Brain microvascular endothelial cell (primary cell): ENCODE results near the gene SUSD6.

Experiments used
- DNase-seq: peaks from one replicate; pipeline ENCODE4 v3.0.0-alpha.2; 2020
- H3K27ac ChIP-seq: fragments of 250-450 bp; sonication (Bioruptor Pico); 2 replicates; pipeline ENCODE4 v1.5.1; 2020; ENCODE audit warnings: mild to moderate bottlenecking, moderate library complexity
- H3K27me3 ChIP-seq: fragments of 250-450 bp; sonication (Bioruptor Pico); replicated peaks from 2 replicates; pipeline ENCODE4 v1.5.1; 2020; ENCODE audit warnings: mild to moderate bottlenecking
- H3K36me3 ChIP-seq: fragments of 250-450 bp; sonication (Bioruptor Pico); replicated peaks from 2 replicates; pipeline ENCODE4 v1.5.1; 2020; ENCODE audit warnings: mild to moderate bottlenecking
- H3K4me3 ChIP-seq: 2 replicates; pipeline ENCODE4 v1.5.1; 2011; ENCODE audit warnings: low read depth, mild to moderate bottlenecking, control low read depth, low read length, moderate library complexity
- in situ Hi-C: cut with HindIII; loops from 2 replicates; pipeline ENCODE4 v1.10.0; 2017; ENCODE audit warnings: low sequenced_read_pairs, low pct_ligation_motif_present
- TF ChIP-seq, protein P1 (sequence below): IDR thresholded peaks from 2 replicates; pipeline ENCODE4 v1.5.1; 2011; ENCODE audit warnings: low read depth, mild to moderate bottlenecking, moderate library complexity, low read length, control low read depth, inconsistent platforms; ENCODE audit errors: missing control alignments

SUSD6 gene

DNA sequence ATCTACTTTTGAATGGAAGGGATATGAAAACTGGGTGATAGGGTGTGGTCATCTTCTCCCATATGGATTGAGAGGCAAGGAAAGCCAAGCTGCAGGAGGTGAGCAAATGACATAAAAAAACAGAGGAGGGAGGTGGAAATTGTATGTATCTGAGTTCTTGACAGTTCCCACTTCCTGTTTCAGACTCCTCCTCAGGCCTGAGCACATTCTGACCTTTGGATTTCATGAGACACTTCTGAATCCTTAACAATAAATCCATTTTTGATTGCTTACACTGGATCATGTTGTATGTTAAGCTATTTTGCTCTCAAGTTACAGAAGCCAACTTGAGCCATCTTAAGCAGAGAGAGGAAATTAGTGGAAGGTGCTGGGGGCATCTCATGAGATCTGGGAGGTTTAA, 143.9 kb downstream of the SUSD6 start:
- no peaks in the 10 kb centered on the region for H3K36me3 ChIP-seq
- H3K27ac ChIP-seq: no peak overlapping the region
- no peaks in the 10 kb centered on the region for H3K27me3 ChIP-seq
- no peak for DNase-seq
- in situ Hi-C loops: no loop called here
- TF ChIP-seq, protein P1, sequence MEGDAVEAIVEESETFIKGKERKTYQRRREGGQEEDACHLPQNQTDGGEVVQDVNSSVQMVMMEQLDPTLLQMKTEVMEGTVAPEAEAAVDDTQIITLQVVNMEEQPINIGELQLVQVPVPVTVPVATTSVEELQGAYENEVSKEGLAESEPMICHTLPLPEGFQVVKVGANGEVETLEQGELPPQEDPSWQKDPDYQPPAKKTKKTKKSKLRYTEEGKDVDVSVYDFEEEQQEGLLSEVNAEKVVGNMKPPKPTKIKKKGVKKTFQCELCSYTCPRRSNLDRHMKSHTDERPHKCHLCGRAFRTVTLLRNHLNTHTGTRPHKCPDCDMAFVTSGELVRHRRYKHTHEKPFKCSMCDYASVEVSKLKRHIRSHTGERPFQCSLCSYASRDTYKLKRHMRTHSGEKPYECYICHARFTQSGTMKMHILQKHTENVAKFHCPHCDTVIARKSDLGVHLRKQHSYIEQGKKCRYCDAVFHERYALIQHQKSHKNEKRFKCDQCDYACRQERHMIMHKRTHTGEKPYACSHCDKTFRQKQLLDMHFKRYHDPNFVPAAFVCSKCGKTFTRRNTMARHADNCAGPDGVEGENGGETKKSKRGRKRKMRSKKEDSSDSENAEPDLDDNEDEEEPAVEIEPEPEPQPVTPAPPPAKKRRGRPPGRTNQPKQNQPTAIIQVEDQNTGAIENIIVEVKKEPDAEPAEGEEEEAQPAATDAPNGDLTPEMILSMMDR: no peak
- H3K4me3 ChIP-seq: no peak overlapping the region

DNA sequence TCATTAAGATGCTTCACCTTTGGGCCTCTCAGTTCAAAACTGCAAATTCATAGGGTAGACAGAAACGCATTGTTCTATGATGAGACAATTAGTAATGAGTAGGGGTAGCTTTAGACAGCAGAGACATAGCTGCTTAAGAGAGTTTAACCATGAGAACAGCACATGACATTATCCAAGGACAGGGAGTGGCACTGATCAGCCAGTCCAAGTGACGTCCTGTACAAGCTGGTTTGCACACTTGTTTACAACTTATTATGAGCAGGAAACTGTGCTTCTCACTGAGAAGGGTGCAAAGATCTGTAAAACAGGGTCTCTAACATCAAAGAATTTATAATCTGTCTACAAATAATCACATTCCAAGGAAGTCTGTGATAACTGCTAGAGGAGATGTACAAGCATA, 144.4 kb downstream of the SUSD6 start:
- no peaks in the 10 kb centered on the region for H3K36me3 ChIP-seq
- no peaks in the 10 kb centered on the region for H3K27me3 ChIP-seq
- no peak overlapping the region for H3K27ac ChIP-seq
- DNase-seq: no peak
- TF ChIP-seq, protein P1: no peak
- in situ Hi-C loops: no loop called here
- no peak overlapping the region for H3K4me3 ChIP-seq

DNA sequence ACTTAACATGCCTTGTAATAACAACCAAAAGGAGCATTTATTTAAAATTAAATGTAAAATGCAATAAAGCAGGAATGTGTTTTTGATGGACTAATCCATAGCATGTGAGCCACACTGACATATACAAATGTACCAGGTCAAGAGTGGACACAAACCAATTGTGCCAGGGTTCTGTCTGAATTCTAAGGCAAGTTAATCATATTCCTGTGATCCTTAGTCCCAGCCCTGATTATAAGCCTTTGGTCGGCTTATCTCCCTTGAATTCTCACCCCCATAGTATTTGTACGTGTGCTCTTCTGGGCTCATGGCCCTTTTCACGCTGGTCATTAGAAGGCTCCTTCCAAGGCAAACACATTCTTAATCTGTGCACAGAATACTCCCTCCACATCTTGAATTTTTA, 144.9 kb downstream of the SUSD6 start:
- DNase-seq: no peak
- TF ChIP-seq, protein P1: no peak
- in situ Hi-C loops: no loop called here
- H3K27ac ChIP-seq: no peak overlapping the region
- no peaks in the 10 kb centered on the region for H3K27me3 ChIP-seq
- no peaks in the 10 kb centered on the region for H3K36me3 ChIP-seq
- H3K4me3 ChIP-seq: no peak overlapping the region

DNA sequence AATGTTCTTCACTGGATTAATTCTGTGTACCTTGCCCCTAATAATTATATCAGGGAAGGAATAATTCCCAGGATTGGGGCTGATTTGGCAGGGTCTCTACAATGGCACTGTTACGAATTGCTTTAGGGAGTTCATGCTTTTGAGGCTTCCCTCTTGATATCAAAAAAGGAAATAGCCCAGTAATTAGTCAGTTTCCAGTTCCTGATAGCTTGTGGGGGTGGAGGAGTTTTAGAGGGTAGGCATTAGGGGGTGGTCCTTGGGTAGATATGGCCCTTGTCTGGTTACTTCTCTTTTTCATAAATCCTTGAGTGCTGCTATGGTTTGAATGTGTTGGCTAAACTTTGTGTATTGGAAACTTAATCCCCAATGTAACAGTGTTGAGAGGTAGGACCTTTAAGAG, 149.4 kb downstream of the SUSD6 start:
- TF ChIP-seq, protein P1: no peak
- in situ Hi-C loops: no loop called here
- peak; percentile 15 for DNase-seq
- Histone ChIP-seq H3K27me3 (no peaks in the 10 kb centered on the region), H3K4me3 (no peak overlapping the region), H3K36me3 (no peaks in the 10 kb centered on the region), H3K27ac (peak overlapping the region; percentile 19)

DNA sequence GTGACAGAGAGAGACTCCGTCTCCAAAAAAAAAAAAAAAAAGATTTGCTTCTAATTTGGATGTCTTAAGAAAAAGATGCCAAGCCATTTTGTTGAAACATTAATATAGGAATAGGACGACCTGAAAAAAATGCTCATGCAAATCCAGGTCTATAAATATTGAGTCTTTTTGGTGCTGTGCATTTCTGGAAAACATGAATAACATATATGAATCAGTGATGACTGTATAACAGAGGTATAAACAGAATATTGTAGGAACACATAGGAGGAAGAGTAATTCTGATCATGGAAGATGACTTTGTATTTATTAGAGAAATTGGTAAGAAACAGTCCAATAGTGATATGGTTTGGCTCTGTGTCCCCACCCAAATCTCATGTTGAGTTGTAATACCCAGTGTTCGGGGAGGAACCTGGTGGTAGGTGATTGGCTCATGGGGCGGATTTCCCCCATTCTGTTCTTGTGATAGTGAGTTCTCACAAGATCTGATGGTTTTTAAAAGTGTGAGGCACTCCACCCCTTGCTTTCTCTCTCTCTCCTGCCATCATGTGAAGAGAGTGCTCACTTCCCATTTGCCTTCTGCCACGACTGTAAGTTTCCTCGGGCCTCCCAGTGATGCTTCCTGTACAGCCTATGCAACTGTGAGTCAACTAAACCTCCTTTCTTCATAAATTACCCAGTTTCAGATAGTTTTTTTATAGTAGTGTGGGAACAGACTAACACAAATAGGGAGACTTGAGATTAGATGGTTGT, 152.5 kb downstream of the SUSD6 start:
- peak; percentile 9 for DNase-seq
- Histone ChIP-seq H3K36me3 (peaks cover 16% of the 10 kb centered on the region), H3K27ac (no peak overlapping the region), H3K4me3 (no peak overlapping the region), H3K27me3 (no peaks in the 10 kb centered on the region)
- TF ChIP-seq, protein P1: no peak
- in situ Hi-C loops: no loop called here
